ENCODE data around the gene IGSF6. TPM values are rescaled to one million over a fixed set of nuclear protein-coding genes. Genes with fewer than 3 reads are reported as not detected.

The IGSF6 gene
- total and polyA plus RNA-seq, 9 of the 15 experiments (the other 6 are each of a cell fraction or from before 2014, with no cell fraction given): 0.07 TPM; not detected in 8

DNA sequence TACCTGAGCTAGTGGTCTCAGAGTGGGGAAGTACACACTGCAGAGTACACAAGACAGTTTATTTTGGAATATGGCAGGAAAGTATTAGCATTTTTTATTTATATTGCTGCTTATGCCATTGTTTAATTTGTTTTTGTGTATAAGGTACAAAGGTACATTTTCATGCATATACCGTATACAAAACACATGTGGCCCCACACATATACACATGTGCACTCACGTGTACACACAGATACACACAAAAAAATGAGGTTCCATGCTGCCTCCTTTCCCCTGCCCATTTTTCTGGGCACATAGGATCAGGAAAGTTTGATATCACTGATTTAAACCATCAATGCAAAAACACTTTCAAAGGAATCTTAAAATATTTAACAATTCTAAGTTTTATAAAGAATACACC lies 12.9 kb downstream of the IGSF6 start:
- WGBS (ENCODE audit: insufficient coverage, low coverage, missing lambda C conversion rate): 87% methylated on average over 2 of the region's 2 CpGs
- no peak for ATAC-seq
- no peak for DNase-seq (ENCODE audit: extremely low read depth in 1 of 4, low spot score in 3 of 4)
- Histone ChIP-seq H4K20me1 (replicated peaks; ENCODE audit: control insufficient read depth, insufficient read depth, low read length) (0 out of 2 replicates have a peak, but pooled peaks cover 3% of the 10 kb centered on the region), H3K4me2 (ENCODE audit: insufficient read depth, low read length) (no peak overlapping the region), H3K27ac (ENCODE audit: extremely low read depth, low read depth, low read length) (no peak overlapping the region), H2AFZ (ENCODE audit: low read depth, low read length) (no peak overlapping the region), H3K4me3 (no peak overlapping the region), H3K79me2 (ENCODE audit: control insufficient read depth, insufficient read depth, low read length) (no peaks in the 10 kb centered on the region), H3K36me3 (ENCODE audit: control insufficient read depth, insufficient read depth, low read length) (no peaks in the 10 kb centered on the region), H3K4me1 (replicated peaks in 1 of 2; ENCODE audit: control insufficient read depth in 2 of 2, insufficient read depth in 2 of 2, low read length in 2 of 2) (no peaks in the 10 kb centered on the region; a peak in 2 of 5 replicates), H3K9me3 (replicated peaks; ENCODE audit: control insufficient read depth, insufficient read depth, low read depth, low read length) (no peaks in the 10 kb centered on the region), H3K9me1 (ENCODE audit: control insufficient read depth, insufficient read depth, low read length) (no peaks in the 10 kb centered on the region), H3K27me3 (ENCODE audit: control insufficient read depth in 2 of 2, insufficient read depth in 2 of 2, low read length in 2 of 2) (no peaks in the 10 kb centered on the region), H3K9ac (ENCODE audit: insufficient read depth in 1 of 2, low read depth in 2 of 2, low read length in 2 of 2) (no peak overlapping the region)
- FAIRE-seq: no peak
- in situ Hi-C loops (cut with MboI): no loop called here
- CTCF ChIA-PET (ENCODE audit: low intra/inter-chr PET ratio): interaction anchor here (2.3 kb wide), 1 partner anchor 55 kb away, joined by 34 read pairs; no protein-coding TSS in a partner anchor
- POLR2A ChIA-PET: interaction anchor here (0.6 to 1.6 kb wide), 3 partner anchors 9 to 91 kb away, joined by 3 to 6 read pairs (median 3); no protein-coding TSS in a partner anchor
- no peak for TF ChIP-seq ZNF668 (CRISPR knock-in tag; IDR thresholded peaks at IDR 0.05)
- TF ChIP-seq ZSCAN29 (IDR thresholded peaks at IDR 0.05): no peak
- TF ChIP-seq PRDM10 (IDR thresholded peaks at IDR 0.05; ENCODE audit: partially characterized antibody): no peak
- no peak for TF ChIP-seq ATF2 (CRISPR knock-in tag; IDR thresholded peaks at IDR 0.05)
- no peak for TF ChIP-seq FOXK2 (conservative IDR thresholded peaks at IDR 0.05 in 1 of 2, IDR thresholded peaks at IDR 0.05 in 1 of 2; ENCODE audit: low read depth in 2 of 2)
- TF ChIP-seq, protein P1, sequence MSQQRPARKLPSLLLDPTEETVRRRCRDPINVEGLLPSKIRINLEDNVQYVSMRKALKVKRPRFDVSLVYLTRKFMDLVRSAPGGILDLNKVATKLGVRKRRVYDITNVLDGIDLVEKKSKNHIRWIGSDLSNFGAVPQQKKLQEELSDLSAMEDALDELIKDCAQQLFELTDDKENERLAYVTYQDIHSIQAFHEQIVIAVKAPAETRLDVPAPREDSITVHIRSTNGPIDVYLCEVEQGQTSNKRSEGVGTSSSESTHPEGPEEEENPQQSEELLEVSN (IDR thresholded peaks at IDR 0.05; ENCODE audit: borderline replicate concordance in 1 of 2, extremely low read depth in 1 of 2, insufficient read depth in 1 of 2, insufficient read length in 1 of 2, low read depth in 1 of 2, low read length in 1 of 2, poor library complexity in 1 of 2, severe bottlenecking in 1 of 2): no peak
- no peak for TF ChIP-seq GATA2 (CRISPR knock-in tag; IDR thresholded peaks at IDR 0.05)
- TF ChIP-seq GTF2B (IDR thresholded peaks at IDR 0.05; ENCODE audit: extremely low read depth, insufficient read length): no peak
- intact Hi-C loops (cut with micrococcal nuclease): no loop called here
- BruUV-seq (replicated peaks): no TSS peak
